Prostate gland (tissue), 2 donors: Measurements from ENCODE around the gene KDM4D.

Experiments used
- CTCF ChIP-seq, 4 experiments: fragments of 200-600 bp in 2 of 4; fragments of 450-650 bp in 2 of 4; sonication (generic) in 2 of 4; IDR thresholded peaks; 1 replicate in 3 of 4; 2 replicates in 1 of 4; pipeline ENCODE4 v1.5.1; 2016 to 2019; ENCODE audit warnings: antibody characterized with exemption in 4 of 4, mild to moderate bottlenecking in 2 of 4, moderate library complexity in 2 of 4
- POLR2A ChIP-seq: fragments of 450-650 bp; IDR thresholded peaks from one replicate; pipeline ENCODE4 v1.6.1; 2016; ENCODE audit warnings: antibody characterized with exemption, mild to moderate bottlenecking
- POLR2AphosphoS5 ChIP-seq: sonication (generic); formaldehyde crosslinking; IDR thresholded peaks from one replicate; pipeline ENCODE4 v1.6.1; 2017; ENCODE audit warnings: antibody characterized with exemption

GRCh38 chr11:94998285-94998684 is 24.8 kb downstream of the KDM4D start:
- TF ChIP-seq CTCF (IDR thresholded peaks at IDR 0.05) = no peak
- no peak for TF ChIP-seq POLR2A
- TF ChIP-seq POLR2AphosphoS5 = no peak
